ENCODE data around the gene KRTAP6-2. TPM values are rescaled to one million over a fixed set of nuclear protein-coding genes. Genes with fewer than 3 reads are reported as not detected.

The KRTAP6-2 gene
- total and polyA plus RNA-seq, 2 of the 8 experiments (the other 6 are each of a cell fraction or from before 2014, with no cell fraction given) = not detected

DNA sequence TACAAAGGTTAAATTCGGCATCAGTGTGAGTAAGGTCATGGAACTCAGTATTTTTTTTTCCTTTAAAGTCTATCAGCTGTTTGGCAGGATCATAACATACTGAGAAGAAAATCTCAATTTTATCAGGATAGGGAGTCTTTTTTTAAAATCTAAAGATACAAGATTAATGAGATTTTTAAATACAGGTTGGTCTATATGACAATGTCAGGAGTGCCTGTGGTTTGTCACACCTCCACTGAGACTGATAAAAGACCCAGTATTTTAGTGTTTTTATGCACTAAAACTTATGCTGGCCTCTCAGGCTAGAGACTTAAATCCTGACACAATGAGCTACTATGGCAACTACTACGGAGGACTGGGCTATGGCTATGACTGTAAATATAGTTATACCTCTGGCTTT, 43.9 kb upstream of the KRTAP6-2 start, which contains the start of gene KRTAP20-3 (continued):
- no peak for TF ChIP-seq POLR2AphosphoS5 (IDR thresholded peaks at IDR 0.05; ENCODE audit: low read depth, low read length)
- TF ChIP-seq, protein P1, sequence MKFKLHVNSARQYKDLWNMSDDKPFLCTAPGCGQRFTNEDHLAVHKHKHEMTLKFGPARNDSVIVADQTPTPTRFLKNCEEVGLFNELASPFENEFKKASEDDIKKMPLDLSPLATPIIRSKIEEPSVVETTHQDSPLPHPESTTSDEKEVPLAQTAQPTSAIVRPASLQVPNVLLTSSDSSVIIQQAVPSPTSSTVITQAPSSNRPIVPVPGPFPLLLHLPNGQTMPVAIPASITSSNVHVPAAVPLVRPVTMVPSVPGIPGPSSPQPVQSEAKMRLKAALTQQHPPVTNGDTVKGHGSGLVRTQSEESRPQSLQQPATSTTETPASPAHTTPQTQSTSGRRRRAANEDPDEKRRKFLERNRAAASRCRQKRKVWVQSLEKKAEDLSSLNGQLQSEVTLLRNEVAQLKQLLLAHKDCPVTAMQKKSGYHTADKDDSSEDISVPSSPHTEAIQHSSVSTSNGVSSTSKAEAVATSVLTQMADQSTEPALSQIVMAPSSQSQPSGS (IDR thresholded peaks at IDR 0.05; ENCODE audit: low read length) = no peak
- TF ChIP-seq, protein P2, sequence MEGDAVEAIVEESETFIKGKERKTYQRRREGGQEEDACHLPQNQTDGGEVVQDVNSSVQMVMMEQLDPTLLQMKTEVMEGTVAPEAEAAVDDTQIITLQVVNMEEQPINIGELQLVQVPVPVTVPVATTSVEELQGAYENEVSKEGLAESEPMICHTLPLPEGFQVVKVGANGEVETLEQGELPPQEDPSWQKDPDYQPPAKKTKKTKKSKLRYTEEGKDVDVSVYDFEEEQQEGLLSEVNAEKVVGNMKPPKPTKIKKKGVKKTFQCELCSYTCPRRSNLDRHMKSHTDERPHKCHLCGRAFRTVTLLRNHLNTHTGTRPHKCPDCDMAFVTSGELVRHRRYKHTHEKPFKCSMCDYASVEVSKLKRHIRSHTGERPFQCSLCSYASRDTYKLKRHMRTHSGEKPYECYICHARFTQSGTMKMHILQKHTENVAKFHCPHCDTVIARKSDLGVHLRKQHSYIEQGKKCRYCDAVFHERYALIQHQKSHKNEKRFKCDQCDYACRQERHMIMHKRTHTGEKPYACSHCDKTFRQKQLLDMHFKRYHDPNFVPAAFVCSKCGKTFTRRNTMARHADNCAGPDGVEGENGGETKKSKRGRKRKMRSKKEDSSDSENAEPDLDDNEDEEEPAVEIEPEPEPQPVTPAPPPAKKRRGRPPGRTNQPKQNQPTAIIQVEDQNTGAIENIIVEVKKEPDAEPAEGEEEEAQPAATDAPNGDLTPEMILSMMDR (IDR thresholded peaks at IDR 0.05; ENCODE audit: control extremely low read depth in 1 of 3, insufficient read depth in 1 of 3, low read depth in 1 of 3, low read length in 3 of 3) = no peak
- TF ChIP-seq, protein P3, sequence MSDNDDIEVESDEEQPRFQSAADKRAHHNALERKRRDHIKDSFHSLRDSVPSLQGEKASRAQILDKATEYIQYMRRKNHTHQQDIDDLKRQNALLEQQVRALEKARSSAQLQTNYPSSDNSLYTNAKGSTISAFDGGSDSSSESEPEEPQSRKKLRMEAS (IDR thresholded peaks at IDR 0.05) = no peak
